Astrocyte (in vitro differentiated cells and primary cell): ENCODE measurements around the gene C1QC. TPM values are rescaled to one million over a fixed set of nuclear protein-coding genes. Genes with fewer than 3 reads are reported as not detected.

Source experiments
- DNase-seq: peaks from one replicate; pipeline ENCODE4 v3.0.0-alpha.2; 2010; ENCODE audit warnings: low read depth
- FAIRE-seq: peaks from 2 replicates; lab custom pipeline; 2011; peaks lifted over from hg19 to GRCh38; lab: Jason Lieb, UNC
- H2AFZ ChIP-seq: 2 replicates; pipeline ENCODE4 v1.6.0; 2012; ENCODE audit warnings: low read depth, low read length, inconsistent platforms
- H3K27ac ChIP-seq: 2 replicates; pipeline ENCODE4 v1.5.1; 2011; ENCODE audit warnings: low read depth, low read length, inconsistent platforms
- H3K27me3 ChIP-seq: 2 replicates; pipeline ENCODE4 v1.6.0; 2011; ENCODE audit warnings: low read length, inconsistent platforms; ENCODE audit not compliant: insufficient read depth
- H3K36me3 ChIP-seq: 2 replicates; pipeline ENCODE4 v1.5.1; 2011; ENCODE audit warnings: low read length, inconsistent platforms; ENCODE audit not compliant: insufficient read depth
- H3K4me1 ChIP-seq: 2 replicates; pipeline ENCODE4 v1.5.1; 2011; ENCODE audit warnings: low read length, inconsistent platforms; ENCODE audit not compliant: insufficient read depth
- H3K4me2 ChIP-seq: 2 replicates; pipeline ENCODE4 v1.6.0; 2012; ENCODE audit warnings: low read length, inconsistent platforms
- H3K4me3 ChIP-seq: 2 replicates; pipeline ENCODE4 v1.5.1; 2011; ENCODE audit warnings: low read depth, mild to moderate bottlenecking, low read length, inconsistent platforms; ENCODE audit not compliant: insufficient read depth
- H3K79me2 ChIP-seq: 2 replicates; pipeline ENCODE4 v1.6.0; 2012; ENCODE audit warnings: mild to moderate bottlenecking, low read length, inconsistent platforms; ENCODE audit not compliant: insufficient read depth
- H3K9ac ChIP-seq: 2 replicates; pipeline ENCODE4 v1.6.0; 2012; ENCODE audit warnings: mild to moderate bottlenecking, low read length, inconsistent platforms
- H3K9me3 ChIP-seq: 2 replicates; pipeline ENCODE4 v1.5.1; 2012; ENCODE audit warnings: low read depth, mild to moderate bottlenecking, low read length, inconsistent platforms; ENCODE audit not compliant: insufficient read depth
- H4K20me1 ChIP-seq: 2 replicates; pipeline ENCODE4 v1.6.0; 2012; ENCODE audit warnings: low read length, inconsistent platforms; ENCODE audit not compliant: insufficient read depth
- H3K27ac Mint-ChIP-seq: one replicate; pipeline ENCODE4 v1.8.0; 2021; ENCODE audit warnings: mild to moderate bottlenecking, mixed read lengths; ENCODE audit not compliant: unreplicated experiment
- H3K27me3 Mint-ChIP-seq: one replicate; pipeline ENCODE4 v1.8.0; 2021; ENCODE audit warnings: low read depth, mixed read lengths; ENCODE audit not compliant: unreplicated experiment
- H3K36me3 Mint-ChIP-seq: one replicate; pipeline ENCODE4 v1.8.0; 2021; ENCODE audit warnings: low read depth, mixed read lengths; ENCODE audit not compliant: unreplicated experiment
- H3K4me1 Mint-ChIP-seq: one replicate; pipeline ENCODE4 v1.8.0; 2021; ENCODE audit warnings: low read depth, mixed read lengths; ENCODE audit not compliant: unreplicated experiment
- H3K4me3 Mint-ChIP-seq: one replicate; pipeline ENCODE4 v1.8.0; 2021; ENCODE audit warnings: mild to moderate bottlenecking, moderate library complexity, mixed read lengths; ENCODE audit not compliant: unreplicated experiment
- H3K9me3 Mint-ChIP-seq: one replicate; pipeline ENCODE4 v1.8.0; 2021; ENCODE audit warnings: mild to moderate bottlenecking, mixed read lengths; ENCODE audit not compliant: unreplicated experiment
- CTCF ChIP-seq: IDR thresholded peaks from 2 replicates; pipeline ENCODE4 v1.5.1; 2011; ENCODE audit warnings: low read depth, mild to moderate bottlenecking, inconsistent platforms, low read length, moderate library complexity; ENCODE audit not compliant: insufficient read depth
- EZH2 ChIP-seq: IDR thresholded peaks from 2 replicates; pipeline ENCODE4 v1.6.1; 2012; ENCODE audit warnings: mild to moderate bottlenecking, low read length, inconsistent platforms; ENCODE audit not compliant: insufficient read depth
- total RNA-seq: library from RNA; stranded (reverse); gene quantifications from 2 replicates; pipeline ENCODE4 v1.2.1, GENCODE V29; 2021

Gene C1QC
- total RNA-seq, 1 donor from 2014 or later, result not detected

DNA sequence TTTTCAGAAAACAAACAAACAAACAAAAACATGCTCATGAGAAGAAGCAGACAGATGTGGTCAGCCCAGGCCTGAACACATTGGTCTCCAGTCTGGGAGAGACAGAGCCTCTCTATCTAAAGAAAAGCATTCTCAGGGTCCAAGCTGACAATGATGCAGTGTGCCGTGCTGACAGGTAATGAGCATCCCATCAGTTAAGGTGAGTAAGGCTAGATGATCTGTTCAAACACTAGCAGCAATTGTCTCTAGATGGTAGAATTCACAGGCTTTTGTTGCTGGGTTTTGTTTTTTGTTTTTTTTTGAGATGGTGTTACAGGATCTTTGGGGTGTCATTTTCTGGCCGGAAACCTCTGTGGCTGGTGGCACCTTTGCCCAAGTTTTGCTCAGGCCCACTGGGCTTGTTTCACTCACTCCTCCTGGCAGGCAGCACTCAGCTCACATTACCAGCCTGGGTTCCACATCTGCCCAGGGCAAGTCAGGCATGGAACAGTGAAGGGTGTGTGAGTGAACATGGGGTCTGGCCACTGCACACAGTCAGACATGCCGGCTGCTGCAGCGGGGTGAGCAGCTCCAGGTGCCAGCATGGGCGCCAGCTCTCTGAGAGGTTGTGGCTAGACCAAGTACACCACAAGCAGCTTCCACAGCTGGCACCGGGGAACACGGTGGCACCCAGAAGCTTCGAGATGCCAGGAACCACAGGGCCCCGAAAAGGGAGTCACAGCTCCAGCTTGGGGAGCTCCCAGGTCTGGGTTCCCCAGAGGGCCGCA lies 9.6 kb upstream of the C1QC start:
- TF ChIP-seq CTCF (no peak), EZH2 (no peak)
- Histone ChIP-seq H3K9me3 (no peaks in the 10 kb centered on the region), H3K4me2 (no peak overlapping the region), H3K36me3 (no peaks in the 10 kb centered on the region), H3K4me3 (no peak overlapping the region), H3K27ac (no peak overlapping the region), H3K27me3 (peaks cover 56% of the 10 kb centered on the region), H4K20me1 (no peaks in the 10 kb centered on the region), H3K9ac (no peak overlapping the region), H3K4me1 (no peaks in the 10 kb centered on the region), H3K79me2 (no peaks in the 10 kb centered on the region), H2AFZ (no peak overlapping the region)
- no peaks in the 10 kb centered on the region for H3K36me3 Mint-ChIP-seq
- peaks cover 42% of the 10 kb centered on the region for H3K27me3 Mint-ChIP-seq
- peaks cover 3% of the 10 kb centered on the region for H3K9me3 Mint-ChIP-seq
- no peak overlapping the region for H3K27ac Mint-ChIP-seq
- FAIRE-seq (no peak), DNase-seq (no peak)
- no peak overlapping the region for H3K4me3 Mint-ChIP-seq
- H3K4me1 Mint-ChIP-seq, result no peaks in the 10 kb centered on the region

DNA sequence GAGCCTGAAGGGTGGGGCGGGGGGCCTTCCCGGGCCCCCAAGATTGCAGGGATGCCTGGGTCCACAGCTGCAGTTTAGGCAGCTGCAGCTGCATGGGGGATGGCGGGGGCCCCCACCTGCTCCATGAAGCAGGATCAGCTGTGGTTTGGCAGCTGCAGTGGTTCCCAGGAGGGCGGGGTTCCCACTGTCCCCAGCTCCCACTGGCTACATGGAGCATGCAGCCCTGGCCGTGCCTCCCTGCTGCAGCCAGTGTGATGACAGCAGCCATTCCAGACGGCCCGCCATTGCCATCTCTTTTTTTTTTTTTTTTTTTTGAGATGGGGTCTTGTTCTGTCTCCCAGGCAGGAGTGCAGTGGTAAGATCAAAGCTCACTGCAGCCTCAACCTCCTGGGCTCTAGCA lies 8.0 kb upstream of the C1QC start:
- Mint-ChIP-seq H3K4me3 (no peak overlapping the region), H3K9me3 (peaks cover 3% of the 10 kb centered on the region), H3K27me3 (peaks cover 40% of the 10 kb centered on the region), H3K27ac (no peak overlapping the region), H3K4me1 (peaks cover 2% of the 10 kb centered on the region), H3K36me3 (no peaks in the 10 kb centered on the region)
- H3K4me2 ChIP-seq, result no peak overlapping the region
- TF ChIP-seq CTCF (no peak), EZH2 (no peak)
- DNase-seq, result no peak
- FAIRE-seq, result no peak
- no peak overlapping the region for H2AFZ ChIP-seq
- no peak overlapping the region for H3K9ac ChIP-seq
- H3K27me3 ChIP-seq, result peaks cover 43% of the 10 kb centered on the region
- H3K9me3 ChIP-seq, result no peaks in the 10 kb centered on the region
- H3K36me3 ChIP-seq, result no peaks in the 10 kb centered on the region
- no peaks in the 10 kb centered on the region for H4K20me1 ChIP-seq
- no peaks in the 10 kb centered on the region for H3K79me2 ChIP-seq
- no peaks in the 10 kb centered on the region for H3K4me1 ChIP-seq
- H3K4me3 ChIP-seq, result no peak overlapping the region
- H3K27ac ChIP-seq, result no peak overlapping the region

DNA sequence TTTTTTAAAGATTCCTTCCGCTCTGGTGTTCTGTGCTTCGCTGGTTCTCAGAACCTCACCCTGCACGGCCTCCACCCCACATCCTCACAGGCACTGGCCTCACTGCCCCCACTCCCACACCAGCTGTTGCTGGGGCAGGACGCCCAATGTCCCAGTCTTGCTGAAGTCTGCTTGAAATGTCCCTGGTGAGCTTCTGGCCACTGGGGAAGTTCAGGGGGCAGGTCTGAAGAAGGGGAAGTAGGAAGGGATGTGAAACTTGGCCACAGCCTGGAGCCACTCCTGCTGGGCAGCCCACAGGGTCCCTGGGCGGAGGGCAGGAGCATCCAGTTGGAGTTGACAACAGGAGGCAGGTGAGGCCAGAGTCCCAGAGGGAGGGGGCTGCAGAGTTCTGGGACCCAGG lies 7.1 kb upstream of the C1QC start, which contains the start of gene C1QA:
Gene C1QA (plus strand): TSS at position 276 of the 400 bp plus-strand sequence. CDS start 989 bp downstream, outside the sequence.
- Histone ChIP-seq H3K9me3 (no peaks in the 10 kb centered on the region), H4K20me1 (no peaks in the 10 kb centered on the region), H3K4me3 (no peak within 1 kb of the TSS), H2AFZ (no peak within 1 kb of the TSS), H3K79me2 (no peaks in the 10 kb centered on the region), H3K4me2 (no peak within 1 kb of the TSS), H3K27me3 (peaks cover 36% of the 10 kb centered on the region), H3K27ac (no peak within 1 kb of the TSS), H3K9ac (no peak within 1 kb of the TSS), H3K4me1 (no peaks in the 10 kb centered on the region), H3K36me3 (no peaks in the 10 kb centered on the region)
- Mint-ChIP-seq H3K9me3 (peaks cover 5% of the 10 kb centered on the region), H3K4me1 (peaks cover 2% of the 10 kb centered on the region), H3K4me3 (no peak within 1 kb of the TSS), H3K27me3 (peaks cover 45% of the 10 kb centered on the region), H3K27ac (no peak within 1 kb of the TSS), H3K36me3 (no peaks in the 10 kb centered on the region)
- TF ChIP-seq EZH2, result no peak
- TF ChIP-seq CTCF, result no peak
- FAIRE-seq, result no peak
- DNase-seq, result no peak
